ENCODE results near the gene FAR1.
"Not testable (repeated sequence)": the region's sequence is repeated elsewhere in the genome, so short reads cannot be mapped to it uniquely, and the experiment has no call there.

Gene FAR1

GRCh38 chr11:13718394-13718793, 49.9 kb downstream of the FAR1 start:
- no peak for DNase-seq

- no peak for DNase-seq
Observed at GRCh38 chr11:13720940-13721339, 52.5 kb downstream of the FAR1 start.

GRCh38 chr11:13721760-13722159, 53.3 kb downstream of the FAR1 start:
- DNase-seq, result no peak

GRCh38 chr11:13726456-13726855, 58.0 kb downstream of the FAR1 start:
- DNase-seq, result no peak

- DNase-seq, result no peak
Observed at GRCh38 chr11:13728076-13728475, 59.6 kb downstream of the FAR1 start.

- DNase-seq, result no peak
Observed at GRCh38 chr11:13734530-13734929, 66.1 kb downstream of the FAR1 start.

GRCh38 chr11:13745165-13745564, 76.7 kb downstream of the FAR1 start:
- DNase-seq, result peak; percentile 73

GRCh38 chr11:13753316-13753715, 84.8 kb downstream of the FAR1 start:
- DNase-seq, result not testable (repeated sequence)

- DNase-seq, result no peak
Observed at GRCh38 chr11:13759050-13759449, 90.6 kb downstream of the FAR1 start.

GRCh38 chr11:13760115-13760514, 91.6 kb downstream of the FAR1 start:
- DNase-seq, result no peak

GRCh38 chr11:13761250-13761649, 92.8 kb downstream of the FAR1 start:
- no peak for DNase-seq

GRCh38 chr11:13761716-13762115, 93.2 kb downstream of the FAR1 start:
- no peak for DNase-seq

GRCh38 chr11:13762718-13763117, 94.2 kb downstream of the FAR1 start:
- no peak for DNase-seq

- DNase-seq, result no peak
Observed at GRCh38 chr11:13763341-13763740, 94.9 kb downstream of the FAR1 start.

- no peak for DNase-seq
Observed at GRCh38 chr11:13765886-13766285, 97.4 kb downstream of the FAR1 start.

GRCh38 chr11:13767471-13767870, 99.0 kb downstream of the FAR1 start:
- DNase-seq, result no peak

GRCh38 chr11:13769188-13769587, 100.7 kb downstream of the FAR1 start:
- no peak for DNase-seq

- no peak for DNase-seq
Observed at GRCh38 chr11:13771151-13771550, 102.7 kb downstream of the FAR1 start.

- DNase-seq, result peak; percentile 41
Observed at GRCh38 chr11:13772223-13773046, 104.0 kb downstream of the FAR1 start.

- DNase-seq, result no peak
Observed at GRCh38 chr11:13775471-13775870, 107.0 kb downstream of the FAR1 start.

- no peak for DNase-seq
Observed at GRCh38 chr11:13776134-13776815, 107.8 kb downstream of the FAR1 start.

GRCh38 chr11:13777341-13777985, 109.0 kb downstream of the FAR1 start:
- no peak for DNase-seq

GRCh38 chr11:13778345-13778744, 109.9 kb downstream of the FAR1 start:
- DNase-seq, result no peak

- DNase-seq, result no peak
Observed at GRCh38 chr11:13781153-13781552, 112.7 kb downstream of the FAR1 start.
